ENCODE results near the gene AASS.

DNA sequence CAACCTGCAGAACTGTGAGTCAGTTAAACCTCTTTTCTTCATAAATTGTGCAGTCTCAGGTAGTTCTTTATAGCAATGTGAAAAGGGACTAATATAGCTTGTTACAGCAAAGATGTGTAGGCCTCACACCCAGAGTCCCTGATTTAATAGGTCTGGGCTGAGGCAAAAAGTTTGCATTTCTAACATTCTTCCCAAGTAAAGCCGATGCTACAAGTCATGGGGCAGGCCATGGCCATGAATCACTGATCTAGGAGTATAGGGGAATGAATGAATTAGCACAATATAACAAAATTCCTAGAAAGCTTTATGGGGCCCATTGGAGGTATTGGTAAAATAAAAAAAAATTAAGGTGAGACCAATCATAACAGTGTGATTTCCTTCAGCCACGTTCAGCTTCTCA lies 11.5 kb upstream of the AASS start:
- TF ChIP-seq, protein P1, sequence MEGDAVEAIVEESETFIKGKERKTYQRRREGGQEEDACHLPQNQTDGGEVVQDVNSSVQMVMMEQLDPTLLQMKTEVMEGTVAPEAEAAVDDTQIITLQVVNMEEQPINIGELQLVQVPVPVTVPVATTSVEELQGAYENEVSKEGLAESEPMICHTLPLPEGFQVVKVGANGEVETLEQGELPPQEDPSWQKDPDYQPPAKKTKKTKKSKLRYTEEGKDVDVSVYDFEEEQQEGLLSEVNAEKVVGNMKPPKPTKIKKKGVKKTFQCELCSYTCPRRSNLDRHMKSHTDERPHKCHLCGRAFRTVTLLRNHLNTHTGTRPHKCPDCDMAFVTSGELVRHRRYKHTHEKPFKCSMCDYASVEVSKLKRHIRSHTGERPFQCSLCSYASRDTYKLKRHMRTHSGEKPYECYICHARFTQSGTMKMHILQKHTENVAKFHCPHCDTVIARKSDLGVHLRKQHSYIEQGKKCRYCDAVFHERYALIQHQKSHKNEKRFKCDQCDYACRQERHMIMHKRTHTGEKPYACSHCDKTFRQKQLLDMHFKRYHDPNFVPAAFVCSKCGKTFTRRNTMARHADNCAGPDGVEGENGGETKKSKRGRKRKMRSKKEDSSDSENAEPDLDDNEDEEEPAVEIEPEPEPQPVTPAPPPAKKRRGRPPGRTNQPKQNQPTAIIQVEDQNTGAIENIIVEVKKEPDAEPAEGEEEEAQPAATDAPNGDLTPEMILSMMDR (IDR thresholded peaks at IDR 0.05), result no peak
- TF ChIP-seq POLR2AphosphoS5 (IDR thresholded peaks at IDR 0.05) (no peak), EP300 (IDR thresholded peaks at IDR 0.05) (no peak), POLR2A (IDR thresholded peaks at IDR 0.05; ENCODE audit: low read depth) (no peak)
